Measurements from ENCODE around the gene NUDT16. TPM values are rescaled to one million over a fixed set of nuclear protein-coding genes. Genes with fewer than 3 reads are reported as not detected.

Gene NUDT16
- 12.0 and 13.0 TPM in 2 replicates for total RNA-seq (2022)
- percentile 82 among the genes with signal in this experiment for Bru-seq, nascent RNA
- percentile 91 among the genes with signal in this experiment for BruChase-seq, experiment 1, labeled RNA remaining after a 6-hour chase
- percentile 90 among the genes with signal in this experiment for BruChase-seq, experiment 2, labeled RNA remaining after a 2-hour chase
- long read RNA-seq, full-length matches to known transcripts = 4 of 10 reads
- long read RNA-seq, partial matches to known transcripts = 0 of 10 reads
- long read RNA-seq, other reads (novel, unspliced or antisense) = 6 of 10 reads

GRCh38 chr3:131381445-131382291 lies at the start of gene NUDT16:
TSS of gene NUDT16 (plus strand) at chr3:131381774. CDS start at chr3:131381805, 31 bp downstream.
- peak; percentile 9 for TF ChIP-seq CTCF (IDR thresholded peaks at IDR 0.05; ENCODE audit: unreplicated experiment)
- H3K36me3 Mint-ChIP-seq (ENCODE audit: insufficient read depth, unreplicated experiment) = peaks cover 7% of the 10 kb centered on the region
- peak within 1 kb of the TSS; percentile 87 for H3K27ac Mint-ChIP-seq (ENCODE audit: low read depth, unreplicated experiment)
- peak within 1 kb of the TSS; percentile 88 for H3K4me3 Mint-ChIP-seq (ENCODE audit: unreplicated experiment)
- ChIA-PET CTCF (interaction anchor here (0.6 to 1.2 kb wide), 7 partner anchors 18 to 349 kb away, joined by 3 to 4 read pairs (median 3); no protein-coding TSS in a partner anchor), POLR2A (interaction anchor here (0.6 to 2.1 kb wide), 25 partner anchors 12 to 1506 kb away, joined by 3 to 17 read pairs (median 4); partner anchors contain the start of genes ASTE1 and NEK11)
- BruUV-seq (replicated peaks) = TSS peak; percentile 36
- peaks cover 19% of the 10 kb centered on the region for H3K4me1 Mint-ChIP-seq (ENCODE audit: insufficient read depth, unreplicated experiment)
- peak; percentile 99 for DNase-seq (ENCODE audit: unreplicated experiment)
- intact Hi-C loops (cut with micrococcal nuclease) = loop anchor here (2.0 to 10.0 kb wide), 3 partner anchors 121 to 345 kb away; partner anchors contain the start of gene MRPL3
- H3K9me3 Mint-ChIP-seq (ENCODE audit: unreplicated experiment) = no peaks in the 10 kb centered on the region
- no peaks in the 10 kb centered on the region for H3K27me3 Mint-ChIP-seq (ENCODE audit: insufficient read depth, unreplicated experiment)

GRCh38 chr3:131338948-131339640 lies 42.5 kb upstream of the NUDT16 start:
- ChIA-PET POLR2A (interaction anchor here (1.2 kb wide), 1 partner anchor 11 kb away, joined by 4 read pairs; no protein-coding TSS in a partner anchor), CTCF (interaction anchor here (0.8 to 1.2 kb wide), 2 partner anchors 16 to 306 kb away, joined by 3 read pairs; no protein-coding TSS in a partner anchor)
- Mint-ChIP-seq H3K9me3 (ENCODE audit: unreplicated experiment) (peaks cover 10% of the 10 kb centered on the region), H3K36me3 (ENCODE audit: insufficient read depth, unreplicated experiment) (peaks cover 7% of the 10 kb centered on the region), H3K27me3 (ENCODE audit: insufficient read depth, unreplicated experiment) (no peaks in the 10 kb centered on the region), H3K27ac (ENCODE audit: low read depth, unreplicated experiment) (no peak overlapping the region), H3K4me3 (ENCODE audit: unreplicated experiment) (no peak overlapping the region), H3K4me1 (ENCODE audit: insufficient read depth, unreplicated experiment) (peaks cover 6% of the 10 kb centered on the region)
- DNase-seq (ENCODE audit: unreplicated experiment) = no peak
- intact Hi-C loops (cut with micrococcal nuclease) = no loop called here
- no peak for TF ChIP-seq CTCF (IDR thresholded peaks at IDR 0.05; ENCODE audit: unreplicated experiment)
- no TSS peak for BruUV-seq (replicated peaks)

DNA sequence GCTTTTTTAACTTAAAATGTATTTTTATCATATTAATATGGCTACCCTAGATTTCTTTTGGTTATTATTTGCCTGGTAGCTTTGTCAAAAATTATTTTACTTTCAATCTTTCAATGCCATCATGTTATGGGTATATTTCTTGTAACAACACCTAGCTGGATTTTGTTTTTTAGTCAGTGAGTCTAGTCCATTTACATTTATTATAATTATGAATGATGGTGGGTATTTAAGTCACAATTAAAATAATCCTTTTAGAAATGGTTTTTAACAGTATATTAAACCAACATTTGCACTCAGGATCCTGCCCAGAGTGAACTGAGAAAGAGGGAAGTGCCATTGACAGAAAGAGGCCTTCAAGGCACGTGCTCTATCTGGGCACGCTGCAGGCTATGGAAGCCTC lies 39.8 kb upstream of the NUDT16 start:
- no peak for TF ChIP-seq CTCF (IDR thresholded peaks at IDR 0.05; ENCODE audit: unreplicated experiment)
- CTCF ChIA-PET = no interaction called here
- no peak overlapping the region for H3K4me3 Mint-ChIP-seq (ENCODE audit: unreplicated experiment)
- BruUV-seq (replicated peaks) = no TSS peak
- no peak overlapping the region for H3K27ac Mint-ChIP-seq (ENCODE audit: low read depth, unreplicated experiment)
- peaks cover 6% of the 10 kb centered on the region for H3K4me1 Mint-ChIP-seq (ENCODE audit: insufficient read depth, unreplicated experiment)
- H3K9me3 Mint-ChIP-seq (ENCODE audit: unreplicated experiment) = peaks cover 15% of the 10 kb centered on the region
- intact Hi-C loops (cut with micrococcal nuclease) = no loop called here
- DNase-seq (ENCODE audit: unreplicated experiment) = no peak
- H3K36me3 Mint-ChIP-seq (ENCODE audit: insufficient read depth, unreplicated experiment) = peaks cover 7% of the 10 kb centered on the region
- POLR2A ChIA-PET = interaction anchor here (0.7 kb wide), 1 partner anchor 277 kb away, joined by 4 read pairs; no protein-coding TSS in a partner anchor
- H3K27me3 Mint-ChIP-seq (ENCODE audit: insufficient read depth, unreplicated experiment) = no peaks in the 10 kb centered on the region
